GM21423 (cell line): ENCODE measurements around the gene DCXR.

Experiments used
- ATAC-seq: cut with Tn5 transposase; IDR thresholded peaks from one replicate; pipeline ENCODE4 v1.9.1; 2021; ENCODE audit warnings: mild to moderate bottlenecking, moderate library complexity; ENCODE audit not compliant: unreplicated experiment

DCXR gene

GRCh38 chr17:82013772-82014321 lies 23.6 kb downstream of the DCXR start:
- ATAC-seq, result no peak

DNA sequence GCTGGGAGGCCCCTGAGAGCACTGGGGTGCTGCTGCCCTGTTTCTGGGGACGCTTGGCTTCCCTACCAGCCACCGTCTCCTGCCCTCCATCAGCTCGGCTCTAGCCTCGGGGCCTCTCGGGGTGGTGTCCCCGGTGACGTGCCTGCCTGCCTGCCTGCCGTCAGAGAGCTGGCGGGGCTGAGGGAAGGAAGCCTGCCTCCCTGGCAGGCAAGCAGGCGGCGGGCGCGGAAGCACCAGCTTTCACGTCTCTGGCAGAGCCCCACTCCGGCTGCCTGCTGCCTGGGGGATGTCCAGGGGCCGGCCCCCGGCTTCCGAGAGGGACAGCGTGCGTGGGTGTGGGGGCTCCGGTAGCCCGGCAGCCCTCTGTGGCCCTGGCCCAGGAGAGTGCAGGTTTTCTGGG lies 24.2 kb downstream of the DCXR start:
- no peak for ATAC-seq

- no peak for ATAC-seq
Measured at GRCh38 chr17:82012640-82013295, 24.7 kb downstream of the DCXR start.

- no peak for ATAC-seq
Measured at GRCh38 chr17:82012261-82012639, 25.2 kb downstream of the DCXR start.

- no peak for ATAC-seq
Measured at GRCh38 chr17:82011617-82012187, 25.8 kb downstream of the DCXR start.

- ATAC-seq, result no peak
Measured at GRCh38 chr17:82010575-82011525, 26.6 kb downstream of the DCXR start.

DNA sequence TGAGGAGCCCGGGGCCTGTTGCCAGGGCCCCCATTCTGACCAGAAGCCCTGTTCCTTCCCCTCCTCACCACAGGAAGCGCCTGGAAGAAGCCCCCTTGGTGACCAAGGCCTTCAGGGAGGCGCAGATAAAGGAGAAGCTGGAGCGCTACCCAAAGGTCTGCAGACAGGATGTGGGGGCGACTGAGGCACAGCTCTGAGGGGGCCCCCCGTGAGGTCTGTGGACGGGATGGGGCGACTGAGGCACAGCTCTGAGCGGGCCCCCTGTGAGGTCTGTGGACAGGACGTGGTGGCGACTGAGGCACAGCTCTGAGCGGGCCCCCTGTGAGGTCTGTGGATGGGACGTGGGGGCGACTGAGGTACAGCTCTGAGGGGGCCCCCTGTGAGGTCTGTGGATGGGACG lies 28.1 kb downstream of the DCXR start:
- no peak for ATAC-seq

DNA sequence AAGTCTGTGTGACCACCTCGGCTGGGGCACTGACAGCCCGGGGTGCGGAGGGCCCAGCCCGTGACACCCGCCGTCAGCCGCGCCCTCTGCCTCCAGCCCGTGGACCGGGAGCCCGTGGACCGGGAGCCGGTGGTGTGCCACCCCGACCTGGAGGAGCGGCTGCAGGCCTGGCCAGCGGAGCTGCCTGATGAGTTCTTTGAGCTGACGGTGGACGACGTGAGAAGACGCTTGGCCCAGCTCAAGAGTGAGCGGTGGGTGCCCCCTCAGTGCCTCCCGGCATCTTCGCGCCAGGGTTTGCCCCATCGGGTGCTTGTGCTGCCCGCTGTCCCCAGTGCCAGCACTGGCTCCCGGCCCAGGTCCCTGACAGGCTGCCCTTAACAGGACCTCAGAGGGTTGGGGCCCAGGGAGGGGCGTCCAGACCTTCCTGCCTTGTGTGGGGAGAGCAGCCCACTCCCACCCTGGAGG lies 28.5 kb downstream of the DCXR start:
- ATAC-seq, result no peak

- no peak for ATAC-seq
Measured at GRCh38 chr17:82008258-82008940, 29.1 kb downstream of the DCXR start.

DNA sequence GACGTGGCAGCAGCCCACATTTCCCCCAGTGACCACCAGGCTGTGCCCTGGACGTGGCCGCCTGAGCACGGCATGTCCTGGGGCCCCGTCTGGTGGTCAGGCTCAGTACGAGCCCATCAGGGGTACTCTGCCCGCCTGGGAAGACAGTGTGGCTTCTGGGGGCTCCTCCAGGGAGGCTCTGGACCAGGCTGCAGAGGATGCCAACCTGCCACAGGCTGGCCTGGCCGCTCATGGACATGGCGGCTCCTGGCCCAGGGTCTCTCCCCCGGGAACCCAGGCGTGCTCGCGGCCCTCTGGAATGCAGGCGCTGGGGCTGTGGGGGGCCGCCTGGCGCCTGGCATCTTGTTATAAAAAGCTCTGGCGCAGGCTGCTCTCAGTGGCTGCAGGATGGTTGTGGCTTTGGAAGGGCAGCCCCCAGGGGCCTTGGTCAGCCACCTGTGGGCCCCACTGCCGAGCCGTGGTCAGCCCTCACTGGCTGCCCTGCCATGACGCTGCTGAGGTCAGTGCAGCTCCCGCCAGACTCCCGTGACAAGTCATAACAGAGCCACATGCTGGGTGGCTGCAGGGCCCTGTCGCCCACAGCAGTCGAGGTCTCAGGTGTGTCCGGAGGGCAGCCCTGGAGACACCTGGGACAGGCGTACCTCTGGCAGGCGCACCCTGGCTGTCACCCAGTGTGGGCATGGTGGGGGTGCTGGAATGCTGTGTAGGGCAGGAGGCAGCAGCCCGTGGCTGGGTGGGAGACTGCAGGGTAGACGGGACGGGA lies 29.8 kb downstream of the DCXR start:
- no peak for ATAC-seq

GRCh38 chr17:82007228-82007494 lies 30.3 kb downstream of the DCXR start:
- ATAC-seq, result no peak

GRCh38 chr17:82006468-82007227 lies 30.8 kb downstream of the DCXR start:
- no peak for ATAC-seq

DNA sequence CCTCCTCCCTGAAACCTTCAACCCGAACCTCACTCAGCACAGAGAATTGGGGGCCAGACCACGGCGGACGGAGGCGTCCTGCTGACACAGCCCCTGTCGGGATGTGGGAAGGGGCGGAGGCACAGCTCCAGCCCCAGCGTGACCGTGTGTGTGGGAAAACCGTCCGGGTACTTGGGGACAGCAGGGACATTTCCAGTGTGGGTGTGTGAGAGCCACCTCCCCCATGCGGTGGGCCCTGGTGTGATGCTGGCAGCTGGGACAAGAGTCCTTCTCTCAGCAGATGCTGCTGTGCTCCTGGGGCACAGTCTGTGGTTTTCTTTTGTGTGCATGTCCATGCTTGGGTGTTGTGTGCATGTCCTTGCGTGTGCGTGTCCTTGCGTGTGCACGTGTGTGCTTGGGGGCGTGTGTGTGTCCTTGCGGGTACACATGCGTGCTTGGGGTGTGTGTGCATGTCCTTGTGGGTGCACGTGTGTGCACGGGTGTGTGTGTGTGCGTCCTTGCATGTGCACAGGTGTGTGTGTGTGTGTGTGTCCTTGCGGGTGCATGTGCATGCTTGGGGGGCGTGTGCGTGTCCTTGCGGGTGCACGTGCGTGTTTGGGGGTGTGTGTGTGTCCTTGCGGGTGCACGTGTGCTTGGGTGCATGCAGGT lies 31.7 kb downstream of the DCXR start:
- no peak for ATAC-seq

GRCh38 chr17:82004517-82005455 lies 32.7 kb downstream of the DCXR start:
- ATAC-seq, result no peak

DNA sequence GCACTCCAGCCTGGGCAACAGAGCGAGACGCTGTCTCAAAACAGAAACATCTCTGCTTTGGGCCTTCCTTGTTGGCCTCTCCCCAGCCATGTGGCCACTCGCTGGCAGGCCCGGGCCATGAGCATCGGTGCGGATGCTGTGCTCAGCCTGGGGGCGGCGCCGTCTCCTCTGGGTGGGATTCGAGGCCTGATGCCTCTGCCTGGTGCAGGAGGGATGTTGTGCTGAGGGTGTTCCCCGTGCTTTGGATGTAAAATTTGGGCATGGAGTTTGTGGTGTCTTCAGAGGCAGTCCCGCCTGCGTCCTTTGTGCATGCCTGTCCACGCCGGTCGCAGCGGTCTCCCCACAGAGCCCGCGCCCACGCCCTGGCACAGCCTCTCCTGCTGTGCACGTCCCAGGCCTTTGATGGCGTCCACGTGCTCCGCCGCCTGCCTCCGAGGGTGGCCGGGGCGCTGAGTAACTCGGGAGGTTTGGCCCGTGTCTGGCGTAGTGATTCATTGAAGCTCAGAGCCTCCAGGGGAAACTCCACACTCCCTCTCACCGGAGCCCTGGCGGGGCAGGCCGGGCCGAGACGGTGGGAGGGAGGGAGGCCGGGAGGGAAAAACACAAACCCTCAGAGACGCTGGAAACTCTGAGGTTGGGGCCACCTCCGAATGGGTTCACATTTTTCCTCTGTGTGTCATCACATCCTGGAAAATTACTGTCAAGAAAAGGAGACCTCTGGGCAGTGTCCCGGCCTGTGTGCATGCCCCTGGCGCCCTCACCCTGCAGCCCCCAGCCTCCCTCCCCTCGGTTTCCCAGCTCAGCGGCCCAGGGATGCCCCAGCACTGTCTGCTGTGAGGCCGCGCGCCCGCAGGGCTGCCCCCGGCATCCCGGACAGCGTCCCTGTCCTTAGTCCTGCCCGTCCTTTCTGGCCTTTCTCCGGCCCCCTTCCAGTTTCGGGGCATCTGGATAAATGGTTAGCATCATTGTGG lies 33.8 kb downstream of the DCXR start:
- no peak for ATAC-seq

DNA sequence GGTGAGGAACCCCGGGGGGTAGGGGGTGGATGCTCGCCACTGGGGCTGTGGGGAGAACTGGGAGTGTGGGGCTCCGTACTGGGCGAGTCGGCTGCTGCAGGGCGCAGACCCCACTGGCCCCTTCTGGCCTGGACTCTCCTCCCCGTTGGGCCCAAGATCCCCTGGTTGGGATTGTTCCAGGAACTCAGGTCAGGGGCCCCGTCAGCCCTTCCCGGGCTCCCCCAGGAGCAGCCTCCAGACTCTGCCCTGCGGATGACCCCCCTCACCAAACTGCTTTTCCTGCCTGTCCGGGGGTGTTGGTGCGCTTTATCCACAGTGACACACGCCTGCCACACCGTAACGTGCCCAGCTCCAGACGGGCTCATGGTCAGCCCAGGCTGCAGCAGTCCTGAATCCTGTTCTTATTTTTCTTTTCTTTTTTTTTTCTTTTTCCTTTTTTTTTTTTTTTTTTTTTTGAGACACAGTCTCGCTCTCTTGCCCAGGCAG lies 35.9 kb downstream of the DCXR start:
- ATAC-seq, result no peak
